ENCODE results near the gene STAB2. TPM values are rescaled to one million over a fixed set of nuclear protein-coding genes. Genes with fewer than 3 reads are reported as not detected.
A peak's percentile ranks its signal among the peaks of the same experiment; 100 is the strongest.

STAB2 gene
- total and polyA plus RNA-seq, 7 experiments from 2014 or later = not detected

- ChIA-PET CTCF (interaction anchor here (0.6 kb wide), 1 partner anchor 71 kb away, joined by 4 read pairs; no protein-coding TSS in a partner anchor), POLR2A (no interaction called here)
- Mint-ChIP-seq H3K27me3 (no peaks in the 10 kb centered on the region), H3K4me1 (no peaks in the 10 kb centered on the region), H3K27ac (no peak overlapping the region), H3K9me3 (no peaks in the 10 kb centered on the region), H3K36me3 (peaks cover 0 to 30% (median 9%) of the 10 kb centered on the region in 5 donors), H3K4me3 (no peak overlapping the region)
- Histone ChIP-seq H3K36me3 (ENCODE audit: control insufficient read depth in 2 of 3, insufficient read depth in 3 of 3, low read length in 3 of 3) (no peaks in the 10 kb centered on the region), H3K9me3 (ENCODE audit: control insufficient read depth in 2 of 3, low read length in 3 of 3) (no peaks in the 10 kb centered on the region), H3K27ac (ENCODE audit: low read depth, low read length) (no peak overlapping the region), H3K27me3 (ENCODE audit: control insufficient read depth in 2 of 2, insufficient read depth in 2 of 2, low read length in 2 of 2) (no peaks in the 10 kb centered on the region), H3K4me1 (ENCODE audit: control insufficient read depth in 2 of 2, insufficient read depth in 2 of 2, low read length in 2 of 2) (no peaks in the 10 kb centered on the region), H3K4me3 (ENCODE audit: low read length) (no peak overlapping the region)
- no peak for ATAC-seq
- intact Hi-C loops (cut with micrococcal nuclease) = no loop called here
- DNase-seq = no peak
These were observed 182.3 kb downstream of the STAB2 start for GRCh38 chr12:103769240-103769945.

- Histone ChIP-seq H3K4me1 (ENCODE audit: control insufficient read depth in 2 of 2, insufficient read depth in 2 of 2, low read length in 2 of 2) (no peaks in the 10 kb centered on the region), H3K36me3 (ENCODE audit: control insufficient read depth in 2 of 3, insufficient read depth in 3 of 3, low read length in 3 of 3) (peaks cover 0 to 2% (median 0%) of the 10 kb centered on the region in 3 experiments), H3K27ac (ENCODE audit: low read depth, low read length) (no peak overlapping the region), H3K4me3 (ENCODE audit: low read length) (no peak overlapping the region), H3K27me3 (ENCODE audit: control insufficient read depth in 2 of 2, insufficient read depth in 2 of 2, low read length in 2 of 2) (no peaks in the 10 kb centered on the region), H3K9me3 (ENCODE audit: control insufficient read depth in 2 of 3, low read length in 3 of 3) (no peaks in the 10 kb centered on the region)
- Mint-ChIP-seq H3K27ac (peak overlapping the region in 1 of 9 donors; percentile 25), H3K4me3 (no peak overlapping the region), H3K9me3 (peaks cover 0 to 2% (median 0%) of the 10 kb centered on the region in 11 donors), H3K4me1 (no peaks in the 10 kb centered on the region), H3K36me3 (peaks cover 0 to 37% (median 10%) of the 10 kb centered on the region in 5 donors), H3K27me3 (no peaks in the 10 kb centered on the region)
- ATAC-seq = peak; percentile 40
- ChIA-PET POLR2A (no interaction called here), CTCF (no interaction called here)
- no peak for DNase-seq
- intact Hi-C loops (cut with micrococcal nuclease) = no loop called here
These were observed 184.4 kb downstream of the STAB2 start for GRCh38 chr12:103771466-103771865.

- DNase-seq (no peak), ATAC-seq (no peak)
- Histone ChIP-seq H3K27me3 (ENCODE audit: control insufficient read depth in 2 of 2, insufficient read depth in 2 of 2, low read length in 2 of 2) (no peaks in the 10 kb centered on the region), H3K4me1 (ENCODE audit: control insufficient read depth in 2 of 2, insufficient read depth in 2 of 2, low read length in 2 of 2) (no peaks in the 10 kb centered on the region), H3K4me3 (ENCODE audit: low read length) (no peak overlapping the region), H3K27ac (ENCODE audit: low read depth, low read length) (no peak overlapping the region), H3K9me3 (ENCODE audit: control insufficient read depth in 2 of 3, low read length in 3 of 3) (no peaks in the 10 kb centered on the region), H3K36me3 (ENCODE audit: control insufficient read depth in 2 of 3, insufficient read depth in 3 of 3, low read length in 3 of 3) (peaks cover 0 to 12% (median 0%) of the 10 kb centered on the region in 3 experiments)
- POLR2A ChIA-PET = no interaction called here
- H3K4me1 Mint-ChIP-seq = no peaks in the 10 kb centered on the region
- H3K4me3 Mint-ChIP-seq = no peak overlapping the region
- CTCF ChIA-PET = no interaction called here
- H3K27ac Mint-ChIP-seq = no peak overlapping the region
- H3K36me3 Mint-ChIP-seq = peaks cover 0 to 39% (median 15%) of the 10 kb centered on the region in 5 donors
- peaks cover 0 to 2% (median 0%) of the 10 kb centered on the region in 11 donors for H3K9me3 Mint-ChIP-seq
- no peaks in the 10 kb centered on the region for H3K27me3 Mint-ChIP-seq
- intact Hi-C loops (cut with micrococcal nuclease) = no loop called here
These were observed 185.5 kb downstream of the STAB2 start for GRCh38 chr12:103772367-103773108.

GRCh38 chr12:103773109-103773910 lies 186.2 kb downstream of the STAB2 start:
- peaks cover 0 to 44% (median 18%) of the 10 kb centered on the region in 5 donors for H3K36me3 Mint-ChIP-seq
- intact Hi-C loops (cut with micrococcal nuclease) = no loop called here

GRCh38 chr12:103774977-103775560 lies 188.0 kb downstream of the STAB2 start:
- no peaks in the 10 kb centered on the region for H3K27me3 ChIP-seq (ENCODE audit: control insufficient read depth in 2 of 2, insufficient read depth in 2 of 2, low read length in 2 of 2)
- Mint-ChIP-seq H3K27me3 (no peaks in the 10 kb centered on the region), H3K27ac (peak overlapping the region in 1 of 9 donors; percentile 10), H3K9me3 (peaks cover 0 to 2% (median 0%) of the 10 kb centered on the region in 11 donors), H3K4me3 (no peak overlapping the region), H3K36me3 (peaks cover 2 to 55% (median 28%) of the 10 kb centered on the region in 5 donors), H3K4me1 (no peaks in the 10 kb centered on the region)
- intact Hi-C loops (cut with micrococcal nuclease) = no loop called here
- DNase-seq = no peak
- no peaks in the 10 kb centered on the region for H3K4me1 ChIP-seq (ENCODE audit: control insufficient read depth in 2 of 2, insufficient read depth in 2 of 2, low read length in 2 of 2)
- no peak for ATAC-seq
- H3K27ac ChIP-seq (ENCODE audit: low read depth, low read length) = no peak overlapping the region
- no peaks in the 10 kb centered on the region for H3K9me3 ChIP-seq (ENCODE audit: control insufficient read depth in 2 of 3, low read length in 3 of 3)
- H3K36me3 ChIP-seq (ENCODE audit: control insufficient read depth in 2 of 3, insufficient read depth in 3 of 3, low read length in 3 of 3) = peaks cover 0 to 22% (median 0%) of the 10 kb centered on the region in 3 experiments
- no peak overlapping the region for H3K4me3 ChIP-seq (ENCODE audit: low read length)
- CTCF ChIA-PET = no interaction called here
- POLR2A ChIA-PET = no interaction called here

More at GRCh38 chr12:103773109-103773910, 186.2 kb downstream of the STAB2 start:
- Histone ChIP-seq H3K27ac (ENCODE audit: low read depth, low read length) (no peak overlapping the region), H3K27me3 (ENCODE audit: control insufficient read depth in 2 of 2, insufficient read depth in 2 of 2, low read length in 2 of 2) (no peaks in the 10 kb centered on the region), H3K4me1 (ENCODE audit: control insufficient read depth in 2 of 2, insufficient read depth in 2 of 2, low read length in 2 of 2) (no peaks in the 10 kb centered on the region), H3K4me3 (ENCODE audit: low read length) (no peak overlapping the region), H3K36me3 (ENCODE audit: control insufficient read depth in 2 of 3, insufficient read depth in 3 of 3, low read length in 3 of 3) (peaks cover 0 to 15% (median 0%) of the 10 kb centered on the region in 3 experiments), H3K9me3 (ENCODE audit: control insufficient read depth in 2 of 3, low read length in 3 of 3) (no peaks in the 10 kb centered on the region)
- H3K9me3 Mint-ChIP-seq = peaks cover 0 to 2% (median 0%) of the 10 kb centered on the region in 11 donors
- POLR2A ChIA-PET = no interaction called here
- no peaks in the 10 kb centered on the region for H3K27me3 Mint-ChIP-seq
- no peak for DNase-seq
- no peak overlapping the region for H3K27ac Mint-ChIP-seq
- no peaks in the 10 kb centered on the region for H3K4me1 Mint-ChIP-seq
- ATAC-seq = no peak
- no peak overlapping the region for H3K4me3 Mint-ChIP-seq
- CTCF ChIA-PET = no interaction called here

GRCh38 chr12:103778781-103779180 lies 191.7 kb downstream of the STAB2 start:
- H3K27me3 ChIP-seq (ENCODE audit: control insufficient read depth in 2 of 2, insufficient read depth in 2 of 2, low read length in 2 of 2) = no peaks in the 10 kb centered on the region
- Mint-ChIP-seq H3K27me3 (no peaks in the 10 kb centered on the region), H3K9me3 (peaks cover 0 to 2% (median 0%) of the 10 kb centered on the region in 11 donors), H3K4me1 (no peaks in the 10 kb centered on the region), H3K27ac (no peak overlapping the region), H3K4me3 (no peak overlapping the region), H3K36me3 (peaks cover 2 to 69% (median 43%) of the 10 kb centered on the region in 5 donors)
- H3K4me3 ChIP-seq (ENCODE audit: low read length) = no peak overlapping the region
- H3K27ac ChIP-seq (ENCODE audit: low read depth, low read length) = no peak overlapping the region
- ChIA-PET CTCF (no interaction called here), POLR2A (no interaction called here)
- DNase-seq = no peak
- no peaks in the 10 kb centered on the region for H3K4me1 ChIP-seq (ENCODE audit: control insufficient read depth in 2 of 2, insufficient read depth in 2 of 2, low read length in 2 of 2)
- H3K9me3 ChIP-seq (ENCODE audit: control insufficient read depth in 2 of 3, low read length in 3 of 3) = no peaks in the 10 kb centered on the region
- H3K36me3 ChIP-seq (ENCODE audit: control insufficient read depth in 2 of 3, insufficient read depth in 3 of 3, low read length in 3 of 3) = peaks cover 0 to 25% (median 0%) of the 10 kb centered on the region in 3 experiments
- no peak for ATAC-seq
- intact Hi-C loops (cut with micrococcal nuclease) = no loop called here
